ENCODE results near the gene MINDY4.

The MINDY4 gene

DNA sequence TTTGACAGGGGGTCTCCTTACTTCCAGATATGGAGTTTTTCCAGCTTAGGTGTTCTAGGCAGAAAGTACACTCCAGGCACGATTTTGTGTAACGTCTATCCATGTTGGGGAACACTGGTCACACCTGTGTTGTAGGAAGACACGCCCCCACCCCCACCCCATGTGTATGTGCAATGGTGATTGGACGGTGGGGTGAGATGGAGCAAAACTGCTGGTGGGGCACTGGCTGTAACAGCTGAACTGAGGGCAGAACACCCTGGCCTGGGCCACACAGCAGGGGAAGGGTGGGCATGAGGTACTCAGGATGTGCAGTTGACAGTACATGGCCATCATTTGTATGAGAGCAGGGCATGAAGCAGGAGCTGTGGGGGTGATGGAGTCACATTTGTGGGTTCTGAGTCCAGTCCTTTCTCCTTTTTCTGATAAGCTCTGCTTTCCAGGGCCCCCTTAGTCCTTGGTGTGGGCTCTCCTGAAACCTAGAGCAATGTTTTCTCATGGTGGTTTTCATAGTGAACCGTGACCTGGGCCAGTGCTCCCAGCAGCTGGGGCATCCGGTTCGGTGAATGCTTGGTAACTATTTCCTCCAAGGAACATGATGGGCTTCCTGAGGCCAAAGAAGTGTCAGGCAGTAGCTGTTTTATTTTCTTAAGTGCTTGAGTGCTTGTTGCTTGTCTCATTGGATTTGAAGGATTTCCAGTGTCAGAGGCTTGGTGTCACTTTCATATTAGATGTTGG, 77.1 kb downstream of the MINDY4 start:
- Histone ChIP-seq H4K12ac (ENCODE audit: low read depth, low read length) (no peak overlapping the region), H4K8ac (ENCODE audit: low read depth, low read length) (no peak overlapping the region), H3K27me3 (ENCODE audit: insufficient read depth, low read length) (no peaks in the 10 kb centered on the region), H3K36me3 (ENCODE audit: control insufficient read depth in 1 of 2, insufficient read depth in 2 of 2, low read length in 2 of 2) (no peaks in the 10 kb centered on the region), H3K4me3 (ENCODE audit: low read depth, low read length) (no peak overlapping the region), H2AFZ (ENCODE audit: insufficient read depth, low read length, poor library complexity) (no peak overlapping the region), H3K4me1 (ENCODE audit: control insufficient read depth in 1 of 2, insufficient read depth in 2 of 2, low read length in 2 of 2) (peaks cover 24 to 34% of the 10 kb centered on the region in 2 experiments), H3K79me1 (ENCODE audit: low read length) (peaks cover 2% of the 10 kb centered on the region), H3K27ac (ENCODE audit: low read depth, low read length) (no peak overlapping the region), H4K91ac (ENCODE audit: low read depth, low read length) (no peak overlapping the region), H2BK12ac (ENCODE audit: low read length) (no peak overlapping the region), H3K9me3 (ENCODE audit: insufficient read depth, low read depth, low read length) (peaks cover 6% of the 10 kb centered on the region), H3K4ac (ENCODE audit: low read depth, low read length) (no peak overlapping the region), H2AK5ac (ENCODE audit: low read length) (no peak overlapping the region), H3K23ac (ENCODE audit: low read length) (no peak overlapping the region), H3K4me2 (ENCODE audit: low read length) (no peak overlapping the region), H3K14ac (ENCODE audit: low read length) (no peak overlapping the region), H2BK120ac (ENCODE audit: insufficient read depth, low read length, poor library complexity) (no peak overlapping the region), H3K9ac (ENCODE audit: low read length) (no peak overlapping the region), H2BK5ac (ENCODE audit: low read depth, low read length, poor library complexity) (no peak overlapping the region), H3K18ac (ENCODE audit: low read length) (no peak overlapping the region), H3K79me2 (ENCODE audit: control insufficient read depth, insufficient read depth, low read length, poor library complexity) (no peaks in the 10 kb centered on the region)
- no peak for DNase-seq
- WGBS (ENCODE audit: extremely low coverage, insufficient coverage, insufficient read length): no CpG with 5 or more reads among the region's 7 CpGs

DNA sequence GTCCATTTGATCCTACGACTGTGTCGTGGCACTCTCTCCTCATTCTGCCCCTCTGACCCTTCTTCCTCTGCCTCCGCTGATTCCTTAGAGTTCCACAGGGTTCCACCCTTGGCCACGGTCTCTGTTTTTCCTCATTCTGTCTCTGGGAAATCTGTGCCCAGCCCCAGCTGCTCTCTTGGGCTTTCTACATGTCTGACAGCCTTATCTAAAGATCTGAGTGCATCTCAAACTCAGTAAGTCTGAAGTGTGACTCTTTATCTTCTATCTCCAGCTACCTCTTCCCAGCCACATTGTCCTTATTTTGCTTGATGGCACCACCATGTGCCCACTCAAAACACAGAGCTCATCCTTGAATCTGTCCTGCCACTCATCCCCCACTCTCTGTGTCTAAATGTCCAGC, 78.3 kb downstream of the MINDY4 start:
- no CpG with 5 or more reads among the region's 4 CpGs for WGBS (ENCODE audit: extremely low coverage, insufficient coverage, insufficient read length)
- no peak overlapping the region for H3K4me2 ChIP-seq (ENCODE audit: low read length)
- H3K36me3 ChIP-seq (ENCODE audit: control insufficient read depth in 1 of 2, insufficient read depth in 2 of 2, low read length in 2 of 2): no peaks in the 10 kb centered on the region
- H3K79me1 ChIP-seq (ENCODE audit: low read length): peaks cover 2% of the 10 kb centered on the region
- no peaks in the 10 kb centered on the region for H3K27me3 ChIP-seq (ENCODE audit: insufficient read depth, low read length)
- peaks cover 7% of the 10 kb centered on the region for H3K9me3 ChIP-seq (ENCODE audit: insufficient read depth, low read depth, low read length)
- no peak overlapping the region for H2BK120ac ChIP-seq (ENCODE audit: insufficient read depth, low read length, poor library complexity)
- no peak overlapping the region for H2AFZ ChIP-seq (ENCODE audit: insufficient read depth, low read length, poor library complexity)
- H3K27ac ChIP-seq (ENCODE audit: low read depth, low read length): no peak overlapping the region
- no peak overlapping the region for H3K18ac ChIP-seq (ENCODE audit: low read length)
- no peaks in the 10 kb centered on the region for H3K79me2 ChIP-seq (ENCODE audit: control insufficient read depth, insufficient read depth, low read length, poor library complexity)
- peaks cover 22 to 30% of the 10 kb centered on the region in 2 experiments for H3K4me1 ChIP-seq (ENCODE audit: control insufficient read depth in 1 of 2, insufficient read depth in 2 of 2, low read length in 2 of 2)
- no peak overlapping the region for H2BK5ac ChIP-seq (ENCODE audit: low read depth, low read length, poor library complexity)
- no peak overlapping the region for H3K9ac ChIP-seq (ENCODE audit: low read length)
- no peak overlapping the region for H3K4me3 ChIP-seq (ENCODE audit: low read depth, low read length)
- no peak overlapping the region for H4K12ac ChIP-seq (ENCODE audit: low read depth, low read length)
- H3K14ac ChIP-seq (ENCODE audit: low read length): no peak overlapping the region
- no peak overlapping the region for H4K91ac ChIP-seq (ENCODE audit: low read depth, low read length)
- no peak overlapping the region for H4K8ac ChIP-seq (ENCODE audit: low read depth, low read length)
- H3K23ac ChIP-seq (ENCODE audit: low read length): no peak overlapping the region
- no peak for DNase-seq
- no peak overlapping the region for H2AK5ac ChIP-seq (ENCODE audit: low read length)
- H2BK12ac ChIP-seq (ENCODE audit: low read length): no peak overlapping the region
- H3K4ac ChIP-seq (ENCODE audit: low read depth, low read length): no peak overlapping the region

DNA sequence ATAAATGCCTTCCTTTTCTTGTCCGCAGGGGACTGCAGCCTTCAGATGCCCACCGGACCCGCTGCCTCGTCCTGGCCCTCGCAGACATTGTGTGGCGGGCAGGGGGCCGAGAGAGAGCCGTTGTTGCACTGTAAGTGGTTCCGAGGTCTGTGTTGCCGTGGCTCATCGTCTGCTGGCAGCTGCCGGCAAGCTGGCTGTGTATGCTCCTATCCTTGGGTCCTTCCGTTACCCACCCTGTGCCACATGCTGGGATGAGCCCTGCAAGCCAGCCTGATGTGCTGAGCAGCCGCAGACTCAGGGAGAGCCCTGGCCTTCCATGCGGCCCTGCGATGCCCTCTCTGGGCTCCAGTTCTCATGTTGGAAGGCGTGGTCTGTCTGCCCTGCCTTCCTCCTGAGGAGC, 79.2 kb downstream of the MINDY4 start:
- Histone ChIP-seq H3K4me2 (ENCODE audit: low read length) (no peak overlapping the region), H2BK120ac (ENCODE audit: insufficient read depth, low read length, poor library complexity) (no peak overlapping the region), H4K8ac (ENCODE audit: low read depth, low read length) (no peak overlapping the region), H3K9me3 (ENCODE audit: insufficient read depth, low read depth, low read length) (peaks cover 7% of the 10 kb centered on the region), H2BK12ac (ENCODE audit: low read length) (no peak overlapping the region), H3K14ac (ENCODE audit: low read length) (no peak overlapping the region), H3K27ac (ENCODE audit: low read depth, low read length) (no peak overlapping the region), H2AK5ac (ENCODE audit: low read length) (no peak overlapping the region), H3K4me1 (ENCODE audit: control insufficient read depth in 1 of 2, insufficient read depth in 2 of 2, low read length in 2 of 2) (peaks cover 22 to 29% of the 10 kb centered on the region in 2 experiments), H3K18ac (ENCODE audit: low read length) (no peak overlapping the region), H3K79me2 (ENCODE audit: control insufficient read depth, insufficient read depth, low read length, poor library complexity) (no peaks in the 10 kb centered on the region), H3K4ac (ENCODE audit: low read depth, low read length) (no peak overlapping the region), H3K9ac (ENCODE audit: low read length) (no peak overlapping the region), H3K23ac (ENCODE audit: low read length) (no peak overlapping the region), H3K36me3 (ENCODE audit: control insufficient read depth in 1 of 2, insufficient read depth in 2 of 2, low read length in 2 of 2) (no peaks in the 10 kb centered on the region), H4K91ac (ENCODE audit: low read depth, low read length) (no peak overlapping the region), H2BK5ac (ENCODE audit: low read depth, low read length, poor library complexity) (no peak overlapping the region), H3K4me3 (ENCODE audit: low read depth, low read length) (no peak overlapping the region), H2AFZ (ENCODE audit: insufficient read depth, low read length, poor library complexity) (no peak overlapping the region), H3K27me3 (ENCODE audit: insufficient read depth, low read length) (no peaks in the 10 kb centered on the region), H4K12ac (ENCODE audit: low read depth, low read length) (no peak overlapping the region), H3K79me1 (ENCODE audit: low read length) (peaks cover 2% of the 10 kb centered on the region)
- WGBS (ENCODE audit: extremely low coverage, insufficient coverage, insufficient read length): no CpG with 5 or more reads among the region's 17 CpGs
- DNase-seq: no peak

DNA sequence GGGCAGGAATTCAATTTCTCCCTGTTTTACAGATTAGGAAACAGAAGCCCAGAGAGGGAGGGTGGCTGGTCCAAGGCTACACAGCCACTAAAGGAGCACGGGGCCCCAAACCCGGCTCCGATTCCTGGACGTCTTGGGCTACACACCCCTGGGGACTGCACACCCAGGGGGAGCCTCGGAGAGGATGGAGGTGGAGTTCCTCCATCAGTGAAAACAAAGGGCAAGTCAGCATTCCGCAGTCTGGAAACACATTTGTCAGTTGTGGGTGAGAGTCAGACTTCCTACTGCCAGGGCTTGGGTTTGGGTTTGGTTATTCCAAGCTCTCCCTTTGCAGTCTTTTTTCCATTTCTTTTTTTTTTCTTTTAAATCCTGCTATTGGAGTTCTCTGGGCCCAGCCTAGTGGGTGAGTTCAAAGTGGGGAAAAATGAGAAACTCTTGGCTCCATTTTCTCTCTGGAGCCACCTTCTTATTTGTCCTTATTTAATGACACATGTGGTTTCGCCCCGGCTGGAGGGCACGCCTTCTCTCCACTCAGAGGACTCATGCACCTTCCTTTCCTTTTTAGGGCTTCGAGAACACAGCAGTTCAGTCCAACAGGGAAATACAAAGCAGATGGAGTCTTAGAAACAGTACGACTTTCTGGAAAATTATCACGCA, 80.6 kb downstream of the MINDY4 start:
- DNase-seq: no peak
- Histone ChIP-seq H3K79me2 (ENCODE audit: control insufficient read depth, insufficient read depth, low read length, poor library complexity) (no peaks in the 10 kb centered on the region), H3K79me1 (ENCODE audit: low read length) (peaks cover 2% of the 10 kb centered on the region), H2BK12ac (ENCODE audit: low read length) (peak overlapping the region; percentile 37), H3K18ac (ENCODE audit: low read length) (peak overlapping the region; percentile 20), H3K9ac (ENCODE audit: low read length) (no peak overlapping the region), H3K4me2 (ENCODE audit: low read length) (no peak overlapping the region), H3K36me3 (ENCODE audit: control insufficient read depth in 1 of 2, insufficient read depth in 2 of 2, low read length in 2 of 2) (no peaks in the 10 kb centered on the region), H3K27me3 (ENCODE audit: insufficient read depth, low read length) (no peaks in the 10 kb centered on the region), H3K4me1 (ENCODE audit: control insufficient read depth in 1 of 2, insufficient read depth in 2 of 2, low read length in 2 of 2) (peaks cover 18 to 24% of the 10 kb centered on the region in 2 experiments), H4K91ac (ENCODE audit: low read depth, low read length) (peak overlapping the region; percentile 17), H3K9me3 (ENCODE audit: insufficient read depth, low read depth, low read length) (peaks cover 6% of the 10 kb centered on the region), H3K23ac (ENCODE audit: low read length) (no peak overlapping the region), H3K4me3 (ENCODE audit: low read depth, low read length) (no peak overlapping the region), H2BK120ac (ENCODE audit: insufficient read depth, low read length, poor library complexity) (no peak overlapping the region), H2AK5ac (ENCODE audit: low read length) (peak overlapping the region; percentile 19), H4K8ac (ENCODE audit: low read depth, low read length) (no peak overlapping the region), H3K14ac (ENCODE audit: low read length) (peak overlapping the region; percentile 22), H3K4ac (ENCODE audit: low read depth, low read length) (no peak overlapping the region), H3K27ac (ENCODE audit: low read depth, low read length) (no peak overlapping the region), H2BK5ac (ENCODE audit: low read depth, low read length, poor library complexity) (no peak overlapping the region), H4K12ac (ENCODE audit: low read depth, low read length) (no peak overlapping the region), H2AFZ (ENCODE audit: insufficient read depth, low read length, poor library complexity) (no peak overlapping the region)
- no CpG with 5 or more reads among the region's 12 CpGs for WGBS (ENCODE audit: extremely low coverage, insufficient coverage, insufficient read length)
